ENCODE results near the gene RBM25. TPM values are rescaled to one million over a fixed set of nuclear protein-coding genes. Genes with fewer than 3 reads are reported as not detected.

RBM25 gene
- total and polyA plus RNA-seq, 10 of the 15 experiments (the other 5 are each of a cell fraction or from before 2014, with no cell fraction given): 43.4 to 125 (median 74.1) TPM

DNA sequence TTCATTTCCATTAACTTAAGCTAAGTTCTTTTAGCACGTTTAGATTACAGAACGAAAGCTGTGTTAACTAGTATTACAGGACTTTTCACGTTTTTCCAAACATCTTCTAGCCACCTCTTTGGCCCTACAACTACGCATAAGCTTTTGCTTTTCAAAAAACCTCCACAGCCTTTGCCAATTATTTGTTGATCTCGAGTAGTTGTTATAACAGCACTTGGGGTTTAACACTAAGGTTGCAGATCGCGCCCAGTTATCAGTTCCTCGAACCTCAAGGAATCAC lies 450 bp upstream of the RBM25 start (continued):
- TF ChIP-seq, protein P1, sequence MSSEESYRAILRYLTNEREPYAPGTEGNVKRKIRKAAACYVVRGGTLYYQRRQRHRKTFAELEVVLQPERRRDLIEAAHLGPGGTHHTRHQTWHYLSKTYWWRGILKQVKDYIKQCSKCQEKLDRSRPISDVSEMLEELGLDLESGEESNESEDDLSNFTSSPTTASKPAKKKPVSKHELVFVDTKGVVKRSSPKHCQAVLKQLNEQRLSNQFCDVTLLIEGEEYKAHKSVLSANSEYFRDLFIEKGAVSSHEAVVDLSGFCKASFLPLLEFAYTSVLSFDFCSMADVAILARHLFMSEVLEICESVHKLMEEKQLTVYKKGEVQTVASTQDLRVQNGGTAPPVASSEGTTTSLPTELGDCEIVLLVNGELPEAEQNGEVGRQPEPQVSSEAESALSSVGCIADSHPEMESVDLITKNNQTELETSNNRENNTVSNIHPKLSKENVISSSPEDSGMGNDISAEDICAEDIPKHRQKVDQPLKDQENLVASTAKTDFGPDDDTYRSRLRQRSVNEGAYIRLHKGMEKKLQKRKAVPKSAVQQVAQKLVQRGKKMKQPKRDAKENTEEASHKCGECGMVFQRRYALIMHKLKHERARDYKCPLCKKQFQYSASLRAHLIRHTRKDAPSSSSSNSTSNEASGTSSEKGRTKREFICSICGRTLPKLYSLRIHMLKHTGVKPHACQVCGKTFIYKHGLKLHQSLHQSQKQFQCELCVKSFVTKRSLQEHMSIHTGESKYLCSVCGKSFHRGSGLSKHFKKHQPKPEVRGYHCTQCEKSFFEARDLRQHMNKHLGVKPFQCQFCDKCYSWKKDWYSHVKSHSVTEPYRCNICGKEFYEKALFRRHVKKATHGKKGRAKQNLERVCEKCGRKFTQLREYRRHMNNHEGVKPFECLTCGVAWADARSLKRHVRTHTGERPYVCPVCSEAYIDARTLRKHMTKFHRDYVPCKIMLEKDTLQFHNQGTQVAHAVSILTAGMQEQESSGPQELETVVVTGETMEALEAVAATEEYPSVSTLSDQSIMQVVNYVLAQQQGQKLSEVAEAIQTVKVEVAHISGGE (CRISPR knock-in tag; IDR thresholded peaks at IDR 0.05): no peak
- TF ChIP-seq ZNF217 (IDR thresholded peaks at IDR 0.05): no peak

DNA sequence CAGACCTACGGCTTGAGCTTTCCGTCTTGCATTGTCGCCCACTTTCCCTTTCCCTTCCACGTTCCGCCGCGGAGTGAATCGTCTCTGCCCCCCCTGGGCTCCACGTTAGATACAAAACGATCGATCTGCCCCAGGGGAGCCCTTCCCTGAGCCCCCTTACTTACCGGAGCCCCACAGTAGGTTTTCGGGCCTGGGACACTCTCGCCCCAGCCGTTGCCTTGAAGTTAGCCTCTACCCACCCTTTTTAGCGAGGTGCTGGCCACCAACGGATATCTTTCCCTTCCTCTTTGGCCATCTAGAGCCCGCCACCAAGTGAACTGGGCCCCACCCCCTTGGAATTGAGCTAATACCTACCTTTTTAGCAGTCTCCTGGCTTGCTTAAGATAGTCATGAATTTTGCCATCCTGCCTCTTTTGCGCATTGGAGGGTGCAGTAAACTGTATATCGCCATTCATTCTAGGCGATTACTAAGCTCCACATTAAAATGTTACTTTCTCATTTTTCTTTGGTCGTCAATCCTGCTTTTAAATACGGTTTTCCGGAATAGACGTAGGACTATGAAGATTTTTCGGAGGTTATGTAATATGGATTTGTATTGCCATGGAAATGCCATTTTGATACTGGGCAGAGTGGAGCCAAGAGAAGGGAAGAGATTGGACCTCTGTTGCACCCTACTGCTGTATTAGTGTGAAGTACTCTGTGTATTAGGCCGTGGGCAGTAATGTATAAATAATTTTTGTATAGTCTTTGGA lies 764 bp downstream of the RBM25 start:
- H3K27me3 ChIP-seq (replicated peaks in 1 of 2; ENCODE audit: control insufficient read depth in 2 of 2, insufficient read depth in 2 of 2, low read length in 1 of 2): no peaks in the 10 kb centered on the region
- peak overlapping the region; percentile 89 for H2AFZ ChIP-seq (ENCODE audit: control insufficient read depth, low read depth, low read length)
- ChIA-PET SMC1A (ENCODE audit: uncharacterized antibody, unreplicated experiment) (interaction anchor here (0.6 to 2.1 kb wide), 15 partner anchors 9 to 545 kb away, joined by 3 to 16 read pairs (median 3); partner anchors contain the start of genes PSEN1 and ZFYVE1), POLR2A (interaction anchor here (0.6 to 2.2 kb wide), 9 partner anchors 13 to 585 kb away, joined by 3 to 12 read pairs (median 3); partner anchors contain the start of gene ZFYVE1), RAD21 (ENCODE audit: unreplicated experiment) (interaction anchor here (0.6 to 2.3 kb wide), 13 partner anchors 9 to 398 kb away, joined by 3 to 14 read pairs (median 3); partner anchors contain the start of genes DCAF4, PSEN1 and ZFYVE1), CTCF (interaction anchor here (0.6 to 1.8 kb wide), 8 partner anchors 11 to 978 kb away, joined by 3 to 8 read pairs (median 3); no protein-coding TSS in a partner anchor)
- no peaks in the 10 kb centered on the region; the same call in 1 of the 2 replicates for H4K20me1 ChIP-seq (ENCODE audit: control insufficient read depth, insufficient read depth)
- peak overlapping the region; percentile 84 for H3K4me3 ChIP-seq
- DNase-seq (ENCODE audit: low read depth, low spot score) (no peak), FAIRE-seq (no peak), ATAC-seq (peak; percentile 45)
- 0 out of 2 replicates have a peak, but pooled peaks cover 3% of the 10 kb centered on the region for H3K4me1 ChIP-seq (ENCODE audit: control insufficient read depth, insufficient read depth, low read length)
- intact Hi-C loops (cut with micrococcal nuclease; ENCODE audit: unreplicated experiment): loop anchor here (1.0 to 5.0 kb wide), 3 partner anchors 32 to 78 kb away; partner anchors contain the start of genes PSEN1 and ZFYVE1
- H3K79me2 ChIP-seq (ENCODE audit: control insufficient read depth, insufficient read depth, low read length): peaks cover 57% of the 10 kb centered on the region
- TF ChIP-seq, protein P2, sequence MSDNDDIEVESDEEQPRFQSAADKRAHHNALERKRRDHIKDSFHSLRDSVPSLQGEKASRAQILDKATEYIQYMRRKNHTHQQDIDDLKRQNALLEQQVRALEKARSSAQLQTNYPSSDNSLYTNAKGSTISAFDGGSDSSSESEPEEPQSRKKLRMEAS (IDR thresholded peaks at IDR 0.05; ENCODE audit: low read depth, low read length): no peak
- TF ChIP-seq, protein P3, sequence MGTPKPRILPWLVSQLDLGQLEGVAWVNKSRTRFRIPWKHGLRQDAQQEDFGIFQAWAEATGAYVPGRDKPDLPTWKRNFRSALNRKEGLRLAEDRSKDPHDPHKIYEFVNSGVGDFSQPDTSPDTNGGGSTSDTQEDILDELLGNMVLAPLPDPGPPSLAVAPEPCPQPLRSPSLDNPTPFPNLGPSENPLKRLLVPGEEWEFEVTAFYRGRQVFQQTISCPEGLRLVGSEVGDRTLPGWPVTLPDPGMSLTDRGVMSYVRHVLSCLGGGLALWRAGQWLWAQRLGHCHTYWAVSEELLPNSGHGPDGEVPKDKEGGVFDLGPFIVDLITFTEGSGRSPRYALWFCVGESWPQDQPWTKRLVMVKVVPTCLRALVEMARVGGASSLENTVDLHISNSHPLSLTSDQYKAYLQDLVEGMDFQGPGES (IDR thresholded peaks at IDR 0.05): no peak
- TF ChIP-seq TBL1XR1 (IDR thresholded peaks at IDR 0.05; ENCODE audit: low read depth, low read length) (no peak), BCL11A (IDR thresholded peaks at IDR 0.05; ENCODE audit: low read depth, low read length) (no peak), BMI1 (IDR thresholded peaks at IDR 0.05; ENCODE audit: borderline replicate concordance) (no peak)
- TF ChIP-seq, protein P4, sequence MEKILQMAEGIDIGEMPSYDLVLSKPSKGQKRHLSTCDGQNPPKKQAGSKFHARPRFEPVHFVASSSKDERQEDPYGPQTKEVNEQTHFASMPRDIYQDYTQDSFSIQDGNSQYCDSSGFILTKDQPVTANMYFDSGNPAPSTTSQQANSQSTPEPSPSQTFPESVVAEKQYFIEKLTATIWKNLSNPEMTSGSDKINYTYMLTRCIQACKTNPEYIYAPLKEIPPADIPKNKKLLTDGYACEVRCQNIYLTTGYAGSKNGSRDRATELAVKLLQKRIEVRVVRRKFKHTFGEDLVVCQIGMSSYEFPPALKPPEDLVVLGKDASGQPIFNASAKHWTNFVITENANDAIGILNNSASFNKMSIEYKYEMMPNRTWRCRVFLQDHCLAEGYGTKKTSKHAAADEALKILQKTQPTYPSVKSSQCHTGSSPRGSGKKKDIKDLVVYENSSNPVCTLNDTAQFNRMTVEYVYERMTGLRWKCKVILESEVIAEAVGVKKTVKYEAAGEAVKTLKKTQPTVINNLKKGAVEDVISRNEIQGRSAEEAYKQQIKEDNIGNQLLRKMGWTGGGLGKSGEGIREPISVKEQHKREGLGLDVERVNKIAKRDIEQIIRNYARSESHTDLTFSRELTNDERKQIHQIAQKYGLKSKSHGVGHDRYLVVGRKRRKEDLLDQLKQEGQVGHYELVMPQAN (conservative IDR thresholded peaks at IDR 0.05): no peak
- H3K27ac ChIP-seq (ENCODE audit: control insufficient read depth, insufficient read depth): peak overlapping the region; percentile 89
- in situ Hi-C loops (cut with MboI): no loop called here
- WGBS (ENCODE audit: insufficient coverage, insufficient replicate concordance, low lambda C conversion rate, missing lambda C conversion rate): 1% methylated on average over 27 of the region's 27 CpGs
- H3K4me2 ChIP-seq (ENCODE audit: control insufficient read depth, insufficient read depth): peak overlapping the region; percentile 71
- H3K36me3 ChIP-seq (ENCODE audit: control insufficient read depth in 2 of 2, insufficient read depth in 2 of 2, low read length in 1 of 2): peaks cover 0 to 5% of the 10 kb centered on the region in 2 experiments; a peak in 1 of 4 replicates
- peak overlapping the region; percentile 98 for H3K9ac ChIP-seq (ENCODE audit: control insufficient read depth, insufficient read depth, low read length)
- H3K9me3 ChIP-seq (replicated peaks; ENCODE audit: control insufficient read depth, insufficient read depth, low read length): no peaks in the 10 kb centered on the region
- TSS peak; percentile 61 for BruUV-seq (replicated peaks)
